Left lung (tissue), 10 donors: Measurements from ENCODE around the gene MED15. TPM values are rescaled to one million over a fixed set of nuclear protein-coding genes. Genes with fewer than 3 reads are reported as not detected.

ENCODE experiments used
- ATAC-seq: fragments of 200-7000 bp; cut with Tn5 transposase; one replicate; pipeline ENCODE4 v1.9.1; 2020; ENCODE audit warnings: moderate library complexity
- DNase-seq, 4 donors: peaks; one replicate each; pipeline ENCODE4 v3.0.0-alpha.2; 2013 to 2020
- H3K27ac ChIP-seq, 2 donors: fragments of 200-600 bp; sonication (generic) in 1 of 2; one replicate each; pipeline versions ENCODE4 v1.5.0 to v1.8.0; 2020 to 2021
- H3K27me3 ChIP-seq, 2 donors: fragments of 200-600 bp; sonication (generic) in 1 of 2; one replicate each; pipeline versions ENCODE4 v1.5.0 to v1.8.0; 2020 to 2021
- H3K36me3 ChIP-seq, 2 donors: fragments of 200-600 bp; sonication (generic) in 1 of 2; one replicate each; pipeline versions ENCODE4 v1.5.0 to v1.8.0; 2020 to 2021
- H3K4me1 ChIP-seq, 2 donors: fragments of 200-600 bp; one replicate each; pipeline ENCODE4 v1.8.0; 2021
- H3K4me3 ChIP-seq, 2 donors: fragments of 200-600 bp; sonication (generic) in 1 of 2; one replicate each; pipeline versions ENCODE4 v1.5.0 to v1.8.0; 2020 to 2021; ENCODE audit warnings: mild to moderate bottlenecking in 1 of 2
- H3K9me3 ChIP-seq, 2 donors: fragments of 200-600 bp; sonication (generic) in 1 of 2; one replicate each; pipeline versions ENCODE4 v1.5.0 to v1.8.0; 2020 to 2021
- intact Hi-C, 2 donors: fragments of 100-400 bp; cut with DNase I; formaldehyde crosslinking; loops; one replicate each; pipeline versions ENCODE4 v1.11.2 to v1.14.2; 2022
- polyA plus RNA-seq, 6 donors: library from polyadenylated mRNA; unstranded; fragments of 120-200 nt; gene quantifications; one replicate each; pipeline ENCODE4 v1.2.1, GENCODE V29; 2013; ENCODE audit not compliant: insufficient read length in 6 of 6
- total RNA-seq, 2 donors: library from RNA; stranded (reverse); fragmentation: NEBNext Ultra II Directional; extraction: Animal tissue kit (Norgen Biotek cat#: 25700); gene quantifications; one replicate each; pipeline ENCODE4 v1.2.1, GENCODE V29; 2021
- TF ChIP-seq, protein P1 (sequence below), 2 donors: fragments of 200-600 bp; sonication (generic) in 1 of 2; IDR thresholded peaks; one replicate each; pipeline versions ENCODE4 v1.5.0 to v1.8.0; 2021; ENCODE audit warnings: antibody characterized with exemption in 2 of 2
- donor health status: DM: no; HTN: yes; CAD: no.
- donor health status: DM: no; HTN: no; CAD: no.

The MED15 gene
- total and polyA plus RNA-seq, 8 donors = 47.2 to 121 (median 56.3) TPM

DNA sequence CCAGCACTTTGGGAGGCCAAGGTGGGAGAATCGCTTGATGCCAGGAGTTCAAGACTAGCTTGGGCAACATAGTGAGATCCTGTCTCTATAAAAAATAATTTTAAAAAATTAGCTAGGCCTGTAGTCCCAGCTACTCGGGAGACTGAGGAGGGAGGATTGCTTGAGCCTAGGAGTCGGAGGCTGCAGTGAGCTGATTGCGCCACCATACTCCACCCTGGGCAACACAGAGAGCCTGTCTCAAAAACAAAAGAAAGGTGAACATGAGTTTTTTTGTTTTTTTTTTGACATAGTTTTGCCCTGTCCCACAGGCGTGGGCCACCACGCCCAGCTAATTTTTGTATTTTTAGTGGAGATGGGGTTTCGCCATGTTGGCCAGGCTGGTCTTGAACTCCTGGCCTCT lies 17.6 kb downstream of the MED15 start:
- H3K27me3 ChIP-seq = no peaks in the 10 kb centered on the region
- no peaks in the 10 kb centered on the region for H3K9me3 ChIP-seq
- peaks cover 0 to 49% of the 10 kb centered on the region in 2 donors for H3K36me3 ChIP-seq
- DNase-seq (no peak), ATAC-seq (no peak)
- TF ChIP-seq, protein P1, sequence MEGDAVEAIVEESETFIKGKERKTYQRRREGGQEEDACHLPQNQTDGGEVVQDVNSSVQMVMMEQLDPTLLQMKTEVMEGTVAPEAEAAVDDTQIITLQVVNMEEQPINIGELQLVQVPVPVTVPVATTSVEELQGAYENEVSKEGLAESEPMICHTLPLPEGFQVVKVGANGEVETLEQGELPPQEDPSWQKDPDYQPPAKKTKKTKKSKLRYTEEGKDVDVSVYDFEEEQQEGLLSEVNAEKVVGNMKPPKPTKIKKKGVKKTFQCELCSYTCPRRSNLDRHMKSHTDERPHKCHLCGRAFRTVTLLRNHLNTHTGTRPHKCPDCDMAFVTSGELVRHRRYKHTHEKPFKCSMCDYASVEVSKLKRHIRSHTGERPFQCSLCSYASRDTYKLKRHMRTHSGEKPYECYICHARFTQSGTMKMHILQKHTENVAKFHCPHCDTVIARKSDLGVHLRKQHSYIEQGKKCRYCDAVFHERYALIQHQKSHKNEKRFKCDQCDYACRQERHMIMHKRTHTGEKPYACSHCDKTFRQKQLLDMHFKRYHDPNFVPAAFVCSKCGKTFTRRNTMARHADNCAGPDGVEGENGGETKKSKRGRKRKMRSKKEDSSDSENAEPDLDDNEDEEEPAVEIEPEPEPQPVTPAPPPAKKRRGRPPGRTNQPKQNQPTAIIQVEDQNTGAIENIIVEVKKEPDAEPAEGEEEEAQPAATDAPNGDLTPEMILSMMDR (IDR thresholded peaks at IDR 0.05) = no peak
- no peak overlapping the region for H3K27ac ChIP-seq
- peaks cover 17 to 63% of the 10 kb centered on the region in 2 donors for H3K4me1 ChIP-seq
- intact Hi-C loops = no loop called here
- no peak overlapping the region for H3K4me3 ChIP-seq

DNA sequence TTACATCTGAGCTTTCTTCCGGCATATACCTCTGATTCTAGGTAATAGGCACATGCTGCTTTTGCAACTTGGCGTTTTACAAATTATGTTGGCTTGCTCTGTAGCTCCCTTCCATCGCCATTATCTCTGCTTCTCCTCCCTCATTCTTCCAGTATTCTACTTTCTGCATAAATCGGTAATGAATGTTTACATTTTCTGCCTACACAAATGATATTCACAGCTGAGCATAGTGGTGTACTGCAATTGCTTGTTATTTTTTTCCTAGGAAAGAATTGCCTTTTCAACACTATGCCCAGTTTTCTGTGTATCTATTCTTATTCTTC lies 18.9 kb downstream of the MED15 start:
- Histone ChIP-seq H3K36me3 (peaks cover 0 to 37% of the 10 kb centered on the region in 2 donors), H3K9me3 (no peaks in the 10 kb centered on the region), H3K4me1 (peaks cover 29 to 74% of the 10 kb centered on the region in 2 donors), H3K27me3 (no peaks in the 10 kb centered on the region), H3K27ac (no peak overlapping the region), H3K4me3 (no peak overlapping the region)
- TF ChIP-seq, protein P1 (IDR thresholded peaks at IDR 0.05) = no peak
- intact Hi-C loops = no loop called here
- no peak for ATAC-seq
- DNase-seq = no peak

DNA sequence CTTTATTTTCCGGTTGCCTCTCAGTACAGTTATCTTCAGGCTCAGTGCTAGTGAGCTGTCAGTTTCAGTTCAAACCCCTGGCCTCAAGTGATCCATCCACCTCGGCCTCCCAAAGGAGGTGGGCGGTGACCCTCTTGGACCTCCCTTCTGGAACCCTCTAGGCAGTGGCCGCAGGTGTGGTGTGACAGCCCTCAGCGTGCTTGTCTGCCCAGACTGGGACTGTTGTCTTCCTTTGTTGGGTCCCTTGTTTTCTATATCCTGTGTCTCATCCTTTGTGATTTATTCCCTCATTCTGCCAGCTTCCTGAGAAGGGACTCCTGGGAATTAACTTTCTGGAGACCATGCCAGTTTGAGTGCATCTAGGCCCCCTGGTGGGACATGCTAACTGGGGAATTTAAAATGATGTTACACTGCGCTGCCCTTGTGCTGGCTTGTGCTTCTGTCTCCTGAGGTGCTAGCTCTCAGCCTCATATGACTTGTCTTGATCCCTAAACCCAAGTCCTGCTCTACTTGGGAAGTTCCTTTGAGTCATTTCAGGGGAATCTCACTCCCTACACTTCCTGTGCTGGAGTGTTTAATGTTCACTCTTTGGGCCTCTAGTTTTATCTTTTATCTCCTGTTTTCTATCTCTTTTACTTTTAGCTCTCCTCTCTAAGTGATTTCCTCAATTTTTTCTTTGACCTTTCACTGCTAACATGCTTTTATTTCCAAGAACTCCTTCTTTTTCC lies 19.4 kb downstream of the MED15 start:
- no peak for ATAC-seq
- intact Hi-C loops = no loop called here
- Histone ChIP-seq H3K9me3 (no peaks in the 10 kb centered on the region), H3K27ac (peak overlapping the region in 1 of 2 donors; percentile 40), H3K4me3 (no peak overlapping the region), H3K36me3 (peaks cover 0 to 32% of the 10 kb centered on the region in 2 donors), H3K27me3 (no peaks in the 10 kb centered on the region), H3K4me1 (peaks cover 34 to 78% of the 10 kb centered on the region in 2 donors)
- TF ChIP-seq, protein P1 (IDR thresholded peaks at IDR 0.05) = no peak
- DNase-seq = no peak

DNA sequence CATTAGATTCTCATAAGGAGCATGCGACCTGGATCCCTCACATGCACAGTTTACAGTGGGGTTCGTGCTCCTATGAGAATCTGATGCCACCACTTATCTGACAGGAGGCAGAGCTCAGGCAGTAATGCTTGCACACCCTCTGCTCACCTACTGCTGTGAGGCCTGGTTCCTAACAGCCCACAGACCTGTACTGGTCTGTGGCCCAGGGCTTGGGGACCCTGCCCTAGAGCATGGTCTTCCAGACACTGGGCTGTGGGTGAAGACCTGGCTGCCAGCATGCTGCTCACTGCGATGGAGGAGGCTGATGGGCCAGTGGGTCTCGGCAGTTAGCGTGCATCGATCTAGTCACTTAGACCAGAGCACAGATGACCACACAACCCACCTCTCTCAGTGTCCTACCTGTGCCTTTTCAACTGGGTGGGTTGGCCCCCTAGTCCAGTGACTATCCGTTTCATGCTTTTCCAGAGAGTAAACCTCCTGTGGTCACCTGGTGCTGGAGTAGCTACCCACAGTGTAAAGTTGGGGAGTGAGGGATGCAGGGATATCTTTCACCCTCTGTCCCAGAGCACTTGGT lies 21.1 kb downstream of the MED15 start:
- H3K27ac ChIP-seq = no peak overlapping the region
- peaks cover 48 to 78% of the 10 kb centered on the region in 2 donors for H3K4me1 ChIP-seq
- intact Hi-C loops = no loop called here

More for the DNA sequence above, 21.1 kb downstream of the MED15 start:
- Histone ChIP-seq H3K36me3 (peaks cover 0 to 31% of the 10 kb centered on the region in 2 donors), H3K9me3 (no peaks in the 10 kb centered on the region), H3K4me3 (no peak overlapping the region), H3K27me3 (no peaks in the 10 kb centered on the region)
- no peak for ATAC-seq
- TF ChIP-seq, protein P1 (IDR thresholded peaks at IDR 0.05) = no peak
- no peak for DNase-seq
